Measurements from ENCODE around the gene SUPT5H. TPM values are rescaled to one million over a fixed set of nuclear protein-coding genes. Genes with fewer than 3 reads are reported as not detected.
"Not testable (repeated sequence)": the region's sequence is repeated elsewhere in the genome, so short reads cannot be mapped to it uniquely, and the experiment has no call there.

The SUPT5H gene
- total RNA-seq, 1 donor from 2014 or later, result 126 TPM

DNA sequence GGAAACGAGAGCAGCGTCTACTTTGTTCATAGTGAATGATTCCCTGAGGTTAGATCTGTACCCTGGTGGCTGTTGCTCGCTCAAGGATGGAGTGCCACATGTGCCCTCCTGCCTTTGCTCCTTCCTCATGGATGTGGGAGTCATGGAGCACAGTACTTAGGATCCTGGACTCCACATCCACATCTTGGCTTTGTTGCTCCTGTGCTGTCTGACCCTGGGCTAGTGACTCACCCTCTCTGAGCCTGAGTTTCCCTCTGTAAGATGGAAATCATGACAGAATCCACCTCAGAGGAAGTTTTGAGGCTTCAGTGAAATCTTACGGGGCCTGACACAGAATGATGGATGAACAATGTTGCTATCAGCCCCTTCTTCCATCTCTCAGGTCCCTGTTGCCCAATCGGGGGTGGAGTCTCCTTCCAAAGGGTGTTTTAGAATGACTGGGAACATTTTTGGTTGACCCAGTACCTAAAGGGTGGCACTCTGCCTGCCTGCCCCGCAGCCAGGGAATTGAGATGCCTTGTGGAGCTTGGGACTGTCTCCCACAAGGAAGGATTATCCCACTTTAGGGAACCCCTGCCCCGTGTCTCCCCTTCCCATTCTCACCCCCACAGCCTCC, 25.4 kb downstream of the SUPT5H start:
- no peak for DNase-seq (ENCODE audit: low read depth)
- TF ChIP-seq, protein P1, sequence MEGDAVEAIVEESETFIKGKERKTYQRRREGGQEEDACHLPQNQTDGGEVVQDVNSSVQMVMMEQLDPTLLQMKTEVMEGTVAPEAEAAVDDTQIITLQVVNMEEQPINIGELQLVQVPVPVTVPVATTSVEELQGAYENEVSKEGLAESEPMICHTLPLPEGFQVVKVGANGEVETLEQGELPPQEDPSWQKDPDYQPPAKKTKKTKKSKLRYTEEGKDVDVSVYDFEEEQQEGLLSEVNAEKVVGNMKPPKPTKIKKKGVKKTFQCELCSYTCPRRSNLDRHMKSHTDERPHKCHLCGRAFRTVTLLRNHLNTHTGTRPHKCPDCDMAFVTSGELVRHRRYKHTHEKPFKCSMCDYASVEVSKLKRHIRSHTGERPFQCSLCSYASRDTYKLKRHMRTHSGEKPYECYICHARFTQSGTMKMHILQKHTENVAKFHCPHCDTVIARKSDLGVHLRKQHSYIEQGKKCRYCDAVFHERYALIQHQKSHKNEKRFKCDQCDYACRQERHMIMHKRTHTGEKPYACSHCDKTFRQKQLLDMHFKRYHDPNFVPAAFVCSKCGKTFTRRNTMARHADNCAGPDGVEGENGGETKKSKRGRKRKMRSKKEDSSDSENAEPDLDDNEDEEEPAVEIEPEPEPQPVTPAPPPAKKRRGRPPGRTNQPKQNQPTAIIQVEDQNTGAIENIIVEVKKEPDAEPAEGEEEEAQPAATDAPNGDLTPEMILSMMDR (conservative IDR thresholded peaks at IDR 0.05; ENCODE audit: low read depth, low read length), result no peak
- H3K4me3 ChIP-seq (ENCODE audit: low read depth, low read length), result no peak overlapping the region

DNA sequence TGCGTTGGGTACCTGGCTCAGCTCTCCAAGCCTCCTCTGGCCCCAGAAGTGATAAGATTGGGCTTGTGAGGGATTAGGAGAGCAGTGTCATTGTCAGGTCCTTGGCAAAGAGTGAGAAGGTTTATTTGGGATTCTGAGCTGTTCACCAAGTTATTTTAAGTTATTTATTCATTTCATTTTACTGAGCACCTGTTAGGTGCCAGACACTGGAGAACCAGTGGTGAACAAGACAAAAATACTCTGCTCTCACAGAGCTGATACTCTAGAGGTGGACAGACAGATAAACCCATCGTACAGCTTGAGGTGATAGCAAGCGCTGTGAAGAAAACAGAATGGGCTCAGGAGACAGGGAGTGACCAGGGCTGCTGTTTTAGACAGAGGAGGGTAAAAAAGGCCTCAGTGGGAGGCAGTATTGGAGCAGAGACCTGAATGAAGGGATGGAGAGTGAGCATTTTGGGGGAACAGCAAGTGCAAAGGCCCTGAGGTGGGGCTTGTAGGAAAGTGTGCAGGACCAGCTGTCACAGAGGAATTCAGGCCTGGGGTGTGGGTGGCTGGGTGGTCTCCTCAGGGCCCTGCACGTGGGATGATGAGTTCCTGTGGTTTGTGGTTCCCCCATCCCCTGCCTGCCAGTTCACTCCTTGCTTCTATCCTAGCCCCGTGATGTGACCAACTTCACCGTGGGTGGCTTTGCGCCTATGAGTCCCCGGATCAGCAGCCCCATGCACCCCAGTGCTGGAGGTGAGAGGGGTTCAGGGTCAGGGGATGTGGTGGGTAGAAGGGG, 26.6 kb downstream of the SUPT5H start:
- H3K4me3 ChIP-seq (ENCODE audit: low read depth, low read length), result no peak overlapping the region
- no peak for DNase-seq (ENCODE audit: low read depth)
- TF ChIP-seq, protein P1 (conservative IDR thresholded peaks at IDR 0.05; ENCODE audit: low read depth, low read length), result no peak

DNA sequence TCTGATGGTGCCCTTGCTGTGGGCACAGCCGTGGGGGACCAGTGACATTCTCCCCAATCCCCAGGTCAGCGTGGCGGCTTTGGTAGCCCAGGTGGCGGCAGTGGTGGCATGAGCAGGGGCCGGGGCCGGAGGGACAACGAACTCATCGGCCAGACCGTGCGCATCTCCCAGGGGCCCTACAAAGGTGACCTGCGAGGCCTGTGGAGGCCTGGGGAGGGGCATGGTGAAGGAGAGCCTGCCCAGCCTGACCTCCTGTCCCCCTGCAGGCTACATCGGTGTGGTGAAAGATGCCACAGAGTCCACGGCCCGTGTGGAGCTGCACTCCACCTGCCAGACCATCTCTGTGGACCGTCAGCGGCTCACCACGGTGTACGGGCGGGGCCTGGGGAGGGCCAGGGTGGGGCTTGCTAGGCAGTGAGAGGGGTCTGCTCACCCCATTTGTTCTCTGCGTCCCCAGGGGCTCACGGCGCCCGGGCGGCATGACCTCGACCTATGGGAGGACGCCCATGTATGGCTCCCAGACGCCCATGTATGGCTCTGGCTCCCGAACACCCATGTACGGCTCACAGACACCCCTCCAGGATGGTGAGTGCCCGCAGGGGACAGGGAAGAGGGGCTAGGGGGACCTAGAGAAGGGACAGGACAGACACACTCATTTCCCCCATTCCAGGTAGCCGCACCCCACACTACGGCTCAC, 27.5 kb downstream of the SUPT5H start:
- TF ChIP-seq, protein P1 (conservative IDR thresholded peaks at IDR 0.05; ENCODE audit: low read depth, low read length), result no peak
- H3K4me3 ChIP-seq (ENCODE audit: low read depth, low read length), result no peak overlapping the region

DNA sequence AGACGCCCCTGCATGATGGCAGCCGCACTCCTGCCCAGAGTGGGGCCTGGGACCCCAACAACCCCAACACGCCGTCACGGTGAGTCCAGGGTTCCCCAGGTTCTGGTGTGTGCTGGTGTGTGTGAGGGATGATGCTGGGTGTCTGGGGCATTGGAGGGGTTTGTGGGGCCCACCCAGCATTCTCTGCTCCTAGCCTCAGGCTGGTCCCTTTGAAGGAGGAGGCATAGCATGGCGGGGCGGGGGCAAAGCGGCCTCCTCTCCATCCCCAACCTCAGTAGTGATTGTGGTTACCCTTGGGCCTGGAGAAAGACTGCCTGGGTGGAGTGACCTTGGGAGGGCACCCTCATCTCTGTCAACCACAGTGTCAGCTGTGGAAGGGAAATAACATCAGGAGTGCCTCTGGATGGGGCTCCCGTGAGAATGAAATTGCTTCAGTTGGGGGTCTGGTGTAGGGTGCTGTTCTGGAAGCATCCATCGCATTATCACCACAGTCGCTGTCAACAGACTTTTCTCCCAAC, 28.1 kb downstream of the SUPT5H start:
- DNase-seq (ENCODE audit: low read depth), result no peak
- no peak overlapping the region for H3K4me3 ChIP-seq (ENCODE audit: low read depth, low read length)
- TF ChIP-seq, protein P1 (conservative IDR thresholded peaks at IDR 0.05; ENCODE audit: low read depth, low read length), result no peak

More for the DNA sequence above, 27.5 kb downstream of the SUPT5H start:
- DNase-seq (ENCODE audit: low read depth), result no peak

DNA sequence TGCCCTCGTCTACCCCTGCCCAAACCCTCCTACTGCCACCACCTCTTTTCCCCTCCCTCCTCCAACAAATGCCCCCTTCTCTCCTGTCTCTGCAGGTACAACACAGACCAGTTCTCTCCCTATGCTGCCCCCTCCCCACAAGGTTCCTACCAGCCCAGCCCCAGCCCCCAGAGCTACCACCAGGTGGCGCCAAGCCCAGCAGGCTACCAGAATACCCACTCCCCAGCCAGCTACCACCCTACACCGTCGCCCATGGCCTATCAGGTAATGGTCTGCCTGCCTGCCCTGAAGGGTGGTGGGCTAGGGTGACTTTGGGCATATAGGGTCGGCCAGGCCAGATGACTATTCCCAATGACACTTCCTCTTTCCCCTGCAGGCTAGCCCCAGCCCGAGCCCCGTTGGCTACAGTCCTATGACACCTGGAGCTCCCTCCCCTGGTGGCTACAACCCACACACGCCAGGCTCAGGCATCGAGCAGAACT, 28.8 kb downstream of the SUPT5H start:
- no peak overlapping the region for H3K4me3 ChIP-seq (ENCODE audit: low read depth, low read length)
- DNase-seq (ENCODE audit: low read depth), result no peak
- TF ChIP-seq, protein P1 (conservative IDR thresholded peaks at IDR 0.05; ENCODE audit: low read depth, low read length), result peak; percentile 87

DNA sequence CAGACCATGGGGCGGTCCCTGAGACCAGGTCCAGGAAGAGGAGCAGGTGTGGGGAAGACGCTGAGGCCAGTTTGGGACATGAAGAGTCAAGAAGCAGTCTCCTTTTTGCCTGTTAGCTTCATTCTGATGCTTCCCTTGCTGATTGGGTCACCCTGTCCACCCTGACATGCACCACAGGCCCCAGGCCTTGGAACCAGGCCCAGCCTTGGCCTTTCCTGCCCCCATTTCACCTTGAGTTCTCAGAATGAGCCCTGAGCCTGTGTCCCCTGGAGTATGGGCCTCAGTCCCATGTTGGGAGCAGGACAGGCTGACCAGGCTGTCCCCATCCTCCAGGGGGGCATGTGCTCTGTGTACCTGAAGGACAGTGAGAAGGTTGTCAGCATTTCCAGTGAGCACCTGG, 30.4 kb downstream of the SUPT5H start:
- H3K4me3 ChIP-seq (ENCODE audit: low read depth, low read length), result no peak overlapping the region
- TF ChIP-seq, protein P1 (conservative IDR thresholded peaks at IDR 0.05; ENCODE audit: low read depth, low read length), result no peak
- DNase-seq (ENCODE audit: low read depth), result no peak

DNA sequence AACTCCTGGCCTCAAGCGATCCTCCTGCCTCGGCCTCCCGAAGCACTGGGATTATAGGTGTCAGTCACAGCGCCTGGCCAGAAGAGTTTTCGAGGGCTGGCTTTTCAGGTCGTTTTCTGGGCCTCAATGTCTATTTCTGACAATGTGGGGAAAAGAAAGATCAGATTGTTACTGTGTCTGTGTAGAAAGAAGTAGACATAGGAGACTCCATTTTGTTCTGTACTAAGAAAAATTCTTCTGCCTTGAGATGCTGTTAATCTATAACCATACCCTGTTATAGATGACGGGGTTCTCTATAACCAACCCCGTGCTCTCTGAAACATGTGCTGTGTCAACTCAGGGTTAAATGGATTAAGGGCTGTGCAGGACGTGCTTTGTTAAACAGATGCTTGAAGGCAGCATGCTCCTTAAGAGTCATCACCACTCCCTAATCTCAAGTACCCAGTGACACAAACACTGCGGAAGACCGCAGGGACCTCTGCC, 34.0 kb downstream of the SUPT5H start:
- not testable (repeated sequence) for DNase-seq (ENCODE audit: low read depth); H3K4me3 ChIP-seq (ENCODE audit: low read depth, low read length)
